B cell (primary cell): ENCODE measurements around the gene MRPS34. TPM values are rescaled to one million over a fixed set of nuclear protein-coding genes. Genes with fewer than 3 reads are reported as not detected.

Experiments
- ATAC-seq: fragments of 200-7000 bp; cut with Tn5 transposase; one replicate; pipeline ENCODE4 v1.10.0; 2021; ENCODE audit warnings: low read depth, mild to moderate bottlenecking, moderate number of reproducible peaks, moderate library complexity
- CTCF ChIA-PET: fragments of 350-600 bp; sonication (Branson Sonifier 250); formaldehyde crosslinking; loops from one replicate; lab custom pipeline; 2021; ENCODE audit warnings: antibody characterized with exemption, inconsistent platforms; lab: Charles Lee
- POLR2A ChIA-PET: fragments of 350-600 bp; sonication (Branson Sonifier 250); formaldehyde crosslinking; loops from one replicate; lab custom pipeline; 2021; ENCODE audit warnings: antibody characterized with exemption; lab: Charles Lee
- DNase-seq: peaks from one replicate; pipeline ENCODE4 v3.0.0; 2013
- H2AFZ ChIP-seq: 2 replicates; pipeline ENCODE4 v1.6.1; 2012; ENCODE audit warnings: mild to moderate bottlenecking, low read depth, low read length; ENCODE audit not compliant: insufficient read depth, poor library complexity, severe bottlenecking
- H3K27ac ChIP-seq, 2 donors: 1 replicate in 1 of 2; 2 replicates in 1 of 2; pipeline ENCODE4 v1.5.1; 2012 to 2013; ENCODE audit warnings: low read length in 2 of 2, mild to moderate bottlenecking in 2 of 2, moderate library complexity in 1 of 2
- H3K27me3 ChIP-seq, 4 experiments: fragments of 200-600 bp in 1 of 4; sonication (generic) in 1 of 4; replicated peaks in 1 of 4; 1 replicate in 2 of 4; 2 replicates in 2 of 4; pipeline versions ENCODE4 v1.6.1 to v1.7.0; 2013 to 2016; ENCODE audit warnings: low read length in 3 of 4, mild to moderate bottlenecking in 2 of 4, mixed read lengths in 1 of 4, moderate library complexity in 1 of 4; ENCODE audit not compliant: insufficient read depth in 4 of 4, control insufficient read depth in 3 of 4; ENCODE audit errors: control extremely low read depth in 1 of 4
- H3K36me3 ChIP-seq, 2 experiments: replicated peaks in 1 of 2; 1 replicate in 1 of 2; 2 replicates in 1 of 2; pipeline versions ENCODE4 v1.6.1 to v1.7.1; 2013; ENCODE audit warnings: low read length in 1 of 2; ENCODE audit not compliant: insufficient read depth in 2 of 2, control insufficient read depth in 1 of 2; ENCODE audit errors: control extremely low read depth in 1 of 2, extremely low read depth in 1 of 2
- H3K4me1 ChIP-seq, 2 donors: fragments of 200-600 bp in 1 of 2; sonication (generic) in 1 of 2; 1 replicate in 1 of 2; 2 replicates in 1 of 2; pipeline versions ENCODE4 v1.5.1 to v1.6.1; 2013 to 2017; ENCODE audit warnings: low read length in 2 of 2; ENCODE audit not compliant: control insufficient read depth in 2 of 2, insufficient read depth in 2 of 2
- H3K4me2 ChIP-seq: replicated peaks from 2 replicates; pipeline ENCODE3; 2012; ENCODE audit warnings: mild to moderate bottlenecking, low read depth, low read length; ENCODE audit not compliant: poor library complexity, severe bottlenecking
- H3K4me3 ChIP-seq, 5 experiments: fragments of 200-600 bp in 1 of 5; sonication (generic) in 1 of 5; 1 replicate in 3 of 5; 2 replicates in 2 of 5; pipeline versions ENCODE4 v1.5.1 to v1.7.0; 2011 to 2016; ENCODE audit warnings: low read length in 4 of 5, mild to moderate bottlenecking in 4 of 5, low read depth in 2 of 5, control low read depth in 1 of 5, moderate library complexity in 1 of 5; ENCODE audit not compliant: insufficient read depth in 1 of 5; ENCODE audit errors: control extremely low read depth in 1 of 5, extremely low read depth in 1 of 5
- H3K79me2 ChIP-seq: fragments of 200-600 bp; sonication (generic); one replicate; pipeline ENCODE4 v1.6.0; 2016; ENCODE audit warnings: low read length; ENCODE audit not compliant: control insufficient read depth, insufficient read depth
- H3K9ac ChIP-seq: fragments of 200-600 bp; sonication (generic); 2 replicates; pipeline ENCODE4 v1.6.1; 2017; ENCODE audit warnings: mild to moderate bottlenecking, low read length, moderate library complexity
- H3K9me3 ChIP-seq, 3 donors: one replicate each; pipeline versions ENCODE4 v1.6.1 to v1.7.1; 2013; ENCODE audit warnings: low read length in 2 of 3; ENCODE audit not compliant: control insufficient read depth in 2 of 3, insufficient read depth in 1 of 3; ENCODE audit errors: control extremely low read depth in 1 of 3
- H4K20me1 ChIP-seq: 2 replicates; pipeline ENCODE4 v1.6.0; 2012; ENCODE audit warnings: mild to moderate bottlenecking, low read length; ENCODE audit not compliant: insufficient read depth, control insufficient read depth, poor library complexity, severe bottlenecking
- H3K27ac Mint-ChIP-seq: one replicate; pipeline ENCODE4 v1.8.0; 2021; ENCODE audit warnings: mixed read lengths
- H3K27me3 Mint-ChIP-seq: one replicate; pipeline ENCODE4 v1.8.0; 2021; ENCODE audit warnings: mixed read lengths
- H3K4me1 Mint-ChIP-seq: one replicate; pipeline ENCODE4 v1.8.0; 2021; ENCODE audit warnings: mixed read lengths
- H3K4me3 Mint-ChIP-seq: one replicate; pipeline ENCODE4 v1.8.0; 2021; ENCODE audit warnings: mixed read lengths
- H3K9me3 Mint-ChIP-seq: one replicate; pipeline ENCODE4 v1.8.0; 2022; ENCODE audit warnings: mixed read lengths; ENCODE audit not compliant: insufficient read depth
- CTCF ChIP-seq: fragments of 200-600 bp; IDR thresholded peaks from one replicate; pipeline ENCODE4 v1.8.0; 2022; ENCODE audit warnings: antibody characterized with exemption, mild to moderate bottlenecking
- EZH2 ChIP-seq: IDR thresholded peaks from 2 replicates; pipeline ENCODE4 v1.6.1; 2012; ENCODE audit warnings: borderline replicate concordance, low read depth, mild to moderate bottlenecking, moderate library complexity, low read length; ENCODE audit not compliant: insufficient read depth, poor library complexity, severe bottlenecking
- WGBS: methylation state at CpG from one replicate; pipeline ENCODE4 v1.1.5; 2013; ENCODE audit warnings: missing lambda C conversion rate; ENCODE audit not compliant: insufficient coverage; 5-methylcytosine and 5-hydroxymethylcytosine counted together
- intact Hi-C: fragments of 100-400 bp; cut with micrococcal nuclease; formaldehyde crosslinking; loops from one replicate; pipeline ENCODE4 v1.10.0; 2022
- polyA plus RNA-seq: library from polyadenylated mRNA; depleted of rRNA; stranded (reverse); fragments of >200 nt; gene quantifications from 2 replicates; pipeline ENCODE4 v1.2.3, GENCODE V29; 2012
- total RNA-seq, 2 donors: library from RNA; stranded (reverse); fragments of 120-200 nt in 1 of 2; gene quantifications; 1 replicate in 1 of 2; 2 replicates in 1 of 2; pipeline versions ENCODE4 v1.2.3 to v1.2.4, GENCODE V29; 2013 to 2022

MRPS34 gene
- total and polyA plus RNA-seq, 2 donors (not counting 1 experiment from before 2014, with no cell fraction given) = 44.6 to 55.2 TPM

DNA sequence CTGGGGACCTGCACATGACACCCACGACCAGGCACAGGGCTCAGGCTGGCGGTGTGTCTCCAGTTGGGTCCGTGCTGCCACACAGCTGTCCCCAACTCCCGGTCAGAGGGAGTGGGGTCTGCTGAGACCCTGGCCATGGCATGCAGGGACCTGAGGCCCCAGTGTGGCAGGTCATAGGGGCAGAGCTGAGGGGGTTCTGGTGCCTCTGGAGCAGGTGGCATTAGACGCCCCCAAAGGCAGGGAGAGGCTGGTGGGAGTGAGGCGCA lies 14.1 kb upstream of the MRPS34 start:
- Histone ChIP-seq H3K4me3 (no peak overlapping the region), H3K79me2 (peaks cover 65% of the 10 kb centered on the region), H4K20me1 (peaks cover 57% of the 10 kb centered on the region), H3K36me3 (peaks cover 0 to 33% of the 10 kb centered on the region in 2 experiments), H3K9me3 (no peaks in the 10 kb centered on the region), H3K27me3 (no peaks in the 10 kb centered on the region), H3K27ac (no peak overlapping the region), H2AFZ (no peak overlapping the region), H3K4me1 (peaks cover 0 to 12% of the 10 kb centered on the region in 2 donors), H3K9ac (no peak overlapping the region), H3K4me2 (no peak overlapping the region)
- no peaks in the 10 kb centered on the region for H3K9me3 Mint-ChIP-seq
- ATAC-seq (no peak), DNase-seq (no peak)
- 96% methylated on average over 6 of the region's 6 CpGs for WGBS
- peaks cover 10% of the 10 kb centered on the region for H3K4me1 Mint-ChIP-seq
- CTCF ChIA-PET = no interaction called here
- H3K4me3 Mint-ChIP-seq = no peak overlapping the region
- H3K27ac Mint-ChIP-seq = no peak overlapping the region
- H3K27me3 Mint-ChIP-seq = no peaks in the 10 kb centered on the region
- POLR2A ChIA-PET = interaction anchor here (0.5 kb wide), 1 partner anchor 14 kb away, joined by 3 read pairs; the partner anchor contains the start of genes EME2 and MRPS34
- intact Hi-C loops = no loop called here
- no peak for TF ChIP-seq EZH2

- H3K4me3 Mint-ChIP-seq = no peak overlapping the region
- H3K27me3 ChIP-seq = no peaks in the 10 kb centered on the region
- no peak overlapping the region for H2AFZ ChIP-seq
- no peak overlapping the region for H3K4me3 ChIP-seq
- 97% methylated on average over 51 of the region's 51 CpGs for WGBS
- no peak overlapping the region for H3K9ac ChIP-seq
- H3K27ac ChIP-seq = no peak overlapping the region
- H3K36me3 ChIP-seq = peaks cover 0 to 33% of the 10 kb centered on the region in 2 experiments
- ChIA-PET CTCF (no interaction called here), POLR2A (no interaction called here)
- H3K27me3 Mint-ChIP-seq = no peaks in the 10 kb centered on the region
- TF ChIP-seq EZH2 = no peak
- TF ChIP-seq CTCF = no peak
- intact Hi-C loops = no loop called here
- H3K9me3 ChIP-seq = no peaks in the 10 kb centered on the region
- H3K79me2 ChIP-seq = peaks cover 70% of the 10 kb centered on the region
- no peak overlapping the region for H3K27ac Mint-ChIP-seq
- ATAC-seq (no peak), DNase-seq (no peak)
- peaks cover 4 to 17% of the 10 kb centered on the region in 2 donors for H3K4me1 ChIP-seq
- no peaks in the 10 kb centered on the region for H3K9me3 Mint-ChIP-seq
- H3K4me1 Mint-ChIP-seq = peaks cover 15% of the 10 kb centered on the region
- no peak overlapping the region for H3K4me2 ChIP-seq
- peaks cover 62% of the 10 kb centered on the region for H4K20me1 ChIP-seq
These were observed 13.5 kb upstream of the MRPS34 start for GRCh38 chr16:1786242-1787055.
